Kidney (tissue), 14 donors: ENCODE measurements around the gene OR10H1. TPM values are rescaled to one million over a fixed set of nuclear protein-coding genes. Genes with fewer than 3 reads are reported as not detected.
"Not testable (repeated sequence)": the region's sequence is repeated elsewhere in the genome, so short reads cannot be mapped to it uniquely, and the experiment has no call there.

Experiments used
- DNase-seq, 5 donors: peaks; one replicate each; pipeline ENCODE4 v3.0.0-alpha.2; 2013 to 2020
- FAIRE-seq: peaks from 2 replicates; lab custom pipeline; 2012; peaks lifted over from hg19 to GRCh38; lab: Jason Lieb, UNC
- H3K27ac ChIP-seq, 2 donors: one replicate each; pipeline ENCODE4 v1.7.0; 2013; ENCODE audit warnings: low read depth in 2 of 2, low read length in 2 of 2, inconsistent platforms in 1 of 2
- H3K27me3 ChIP-seq: one replicate; pipeline ENCODE4 v1.7.1; 2013; ENCODE audit warnings: low read length, inconsistent platforms; ENCODE audit not compliant: control insufficient read depth, insufficient read depth
- H3K36me3 ChIP-seq, 3 donors: one replicate each; pipeline versions ENCODE4 v1.7.0 to v1.7.1; 2013; ENCODE audit warnings: low read length in 3 of 3, control low read depth in 1 of 3, inconsistent platforms in 1 of 3; ENCODE audit not compliant: insufficient read depth in 3 of 3, control insufficient read depth in 2 of 3
- H3K4me1 ChIP-seq, 3 donors: one replicate each; pipeline versions ENCODE4 v1.7.0 to v1.7.1; 2013; ENCODE audit warnings: low read length in 3 of 3, inconsistent platforms in 1 of 3, low read depth in 1 of 3; ENCODE audit not compliant: control insufficient read depth in 2 of 3, insufficient read depth in 2 of 3
- H3K4me3 ChIP-seq, 3 donors: one replicate each; pipeline versions ENCODE4 v1.7.0 to v1.8.1; 2013; ENCODE audit warnings: low read length in 3 of 3, control low read depth in 1 of 3, inconsistent platforms in 1 of 3
- H3K9ac ChIP-seq, 3 donors: one replicate each; pipeline versions ENCODE4 v1.7.0 to v1.7.1; 2013; ENCODE audit warnings: low read length in 3 of 3, control low read depth in 1 of 3, inconsistent platforms in 1 of 3
- H3K9me3 ChIP-seq, 3 donors: one replicate each; pipeline versions ENCODE4 v1.7.0 to v1.7.1; 2013; ENCODE audit warnings: low read length in 3 of 3, control low read depth in 1 of 3, inconsistent platforms in 1 of 3; ENCODE audit not compliant: control insufficient read depth in 2 of 3, insufficient read depth in 1 of 3
- intact Hi-C: fragments of 100-400 bp; cut with DNase I; formaldehyde crosslinking; loops from one replicate; pipeline ENCODE4 v1.11.1; 2022
- polyA plus RNA-seq: library from polyadenylated mRNA; stranded (reverse); fragments of 350-450 nt; fragmentation: Illumina TruSeq; extraction: RNeasy Lipid Tissue Mini Kit (QIAGEN cat#74804); gene quantifications from one replicate; pipeline ENCODE4 v1.2.3, GENCODE V29; 2014; ENCODE audit warnings: low read depth, low replicate concordance; ENCODE audit not compliant: insufficient read depth
- total RNA-seq: library from RNA; stranded (reverse); fragmentation: NEBNext Ultra II Directional; extraction: Animal tissue kit (Norgen Biotek cat#: 25700); gene quantifications from one replicate; pipeline ENCODE4 v1.2.1, GENCODE V29; 2021
- TF ChIP-seq, protein P1 (sequence below): IDR thresholded peaks from 3 replicates; pipeline ENCODE4 v1.5.1; 2012; ENCODE audit warnings: mild to moderate bottlenecking, moderate library complexity, borderline replicate concordance; ENCODE audit not compliant: insufficient read depth; ENCODE audit errors: extremely low read depth
- donor health status: control.
- donor health status: control.
- donor health status: control.
- donor health status: control.
- donor health status: control.
- donor health status: DM: yes; HTN: yes; CAD: no.
- donor health status: Normal renal cell carcinoma (clear cell type).

The OR10H1 gene
- total and polyA plus RNA-seq, 2 donors from 2014 or later, result 0.09 TPM; not detected in 1

DNA sequence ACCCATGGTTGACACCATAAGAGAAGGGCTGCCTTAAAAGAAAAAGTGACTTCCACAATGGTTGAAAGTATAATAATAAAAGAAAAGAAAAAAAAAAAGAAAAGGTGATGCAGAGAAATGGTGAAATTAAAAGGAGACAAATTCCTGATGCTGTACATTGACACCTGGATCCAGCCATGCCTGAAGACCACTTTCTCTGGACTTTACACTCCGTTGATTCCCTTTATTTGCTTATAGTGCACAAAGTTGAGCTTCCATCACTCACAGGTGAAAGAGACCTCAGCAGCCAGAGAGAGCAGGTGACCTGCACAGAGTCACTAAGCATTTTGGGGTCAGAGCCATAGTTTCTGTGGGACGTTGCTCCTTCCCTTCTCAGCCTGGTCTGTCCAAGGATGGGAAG lies 40.2 kb downstream of the OR10H1 start:
- no peaks in the 10 kb centered on the region for H3K27me3 ChIP-seq
- H3K36me3 ChIP-seq, result no peaks in the 10 kb centered on the region
- no peak overlapping the region for H3K27ac ChIP-seq
- TF ChIP-seq, protein P1, sequence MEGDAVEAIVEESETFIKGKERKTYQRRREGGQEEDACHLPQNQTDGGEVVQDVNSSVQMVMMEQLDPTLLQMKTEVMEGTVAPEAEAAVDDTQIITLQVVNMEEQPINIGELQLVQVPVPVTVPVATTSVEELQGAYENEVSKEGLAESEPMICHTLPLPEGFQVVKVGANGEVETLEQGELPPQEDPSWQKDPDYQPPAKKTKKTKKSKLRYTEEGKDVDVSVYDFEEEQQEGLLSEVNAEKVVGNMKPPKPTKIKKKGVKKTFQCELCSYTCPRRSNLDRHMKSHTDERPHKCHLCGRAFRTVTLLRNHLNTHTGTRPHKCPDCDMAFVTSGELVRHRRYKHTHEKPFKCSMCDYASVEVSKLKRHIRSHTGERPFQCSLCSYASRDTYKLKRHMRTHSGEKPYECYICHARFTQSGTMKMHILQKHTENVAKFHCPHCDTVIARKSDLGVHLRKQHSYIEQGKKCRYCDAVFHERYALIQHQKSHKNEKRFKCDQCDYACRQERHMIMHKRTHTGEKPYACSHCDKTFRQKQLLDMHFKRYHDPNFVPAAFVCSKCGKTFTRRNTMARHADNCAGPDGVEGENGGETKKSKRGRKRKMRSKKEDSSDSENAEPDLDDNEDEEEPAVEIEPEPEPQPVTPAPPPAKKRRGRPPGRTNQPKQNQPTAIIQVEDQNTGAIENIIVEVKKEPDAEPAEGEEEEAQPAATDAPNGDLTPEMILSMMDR, result no peak
- no peak overlapping the region for H3K4me3 ChIP-seq
- H3K9me3 ChIP-seq, result no peaks in the 10 kb centered on the region
- intact Hi-C loops, result no loop called here
- DNase-seq (no peak), FAIRE-seq (no peak)
- no peak overlapping the region for H3K9ac ChIP-seq
- no peaks in the 10 kb centered on the region for H3K4me1 ChIP-seq

DNA sequence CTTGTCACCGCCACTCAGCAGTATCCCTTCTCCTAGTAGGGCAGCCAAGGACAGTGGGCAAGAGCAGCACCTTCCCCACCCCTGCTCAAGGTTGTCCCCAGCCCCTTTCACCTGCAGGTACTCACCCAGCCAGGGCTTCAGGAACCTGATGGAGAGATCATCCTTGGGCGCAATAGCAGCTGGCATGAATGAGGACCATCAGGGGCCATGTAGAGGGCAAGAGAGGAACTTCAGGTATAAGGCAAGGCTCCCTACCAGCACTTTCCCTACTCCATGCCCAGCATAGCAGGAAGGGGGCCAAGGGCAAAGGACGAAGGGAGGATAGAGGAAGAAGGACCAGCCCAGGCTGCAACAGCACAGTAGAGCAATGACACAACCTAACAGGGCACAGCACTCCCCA lies 41.3 kb downstream of the OR10H1 start:
- FAIRE-seq, H3K27ac ChIP-seq, H3K4me1 ChIP-seq, intact Hi-C loops, H3K4me3 ChIP-seq, H3K9me3 ChIP-seq, DNase-seq, H3K36me3 ChIP-seq, H3K9ac ChIP-seq, H3K27me3 ChIP-seq: not testable (repeated sequence)

DNA sequence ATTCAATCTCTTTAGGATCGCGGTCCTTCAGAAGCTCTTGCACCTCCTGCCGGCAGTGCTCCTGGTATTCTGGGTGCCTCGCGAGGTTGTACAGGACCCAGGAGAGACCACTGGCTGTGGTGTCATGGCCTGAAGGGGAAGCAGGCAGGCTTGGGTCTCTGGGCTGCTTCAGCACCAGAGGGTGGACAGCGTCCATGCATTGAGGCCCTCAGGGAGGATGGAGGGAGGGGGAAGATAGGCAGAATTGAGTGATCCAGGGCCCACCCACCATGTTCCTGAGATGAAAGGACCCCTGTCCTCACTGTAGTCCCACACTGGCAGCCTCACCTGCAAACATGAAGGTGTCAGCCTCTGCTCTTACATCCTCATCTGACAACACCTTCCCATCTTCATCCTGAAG lies 45.9 kb downstream of the OR10H1 start:
- FAIRE-seq (no peak), DNase-seq (peak in 2 of 5 donors; percentile 25 to 41)
- Histone ChIP-seq H3K36me3 (no peaks in the 10 kb centered on the region), H3K27ac (no peak overlapping the region), H3K27me3 (no peaks in the 10 kb centered on the region), H3K4me3 (no peak overlapping the region), H3K4me1 (no peaks in the 10 kb centered on the region), H3K9ac (no peak overlapping the region), H3K9me3 (peaks cover 0 to 4% (median 0%) of the 10 kb centered on the region in 3 donors)
- intact Hi-C loops, result no loop called here
- TF ChIP-seq, protein P1, result no peak

DNA sequence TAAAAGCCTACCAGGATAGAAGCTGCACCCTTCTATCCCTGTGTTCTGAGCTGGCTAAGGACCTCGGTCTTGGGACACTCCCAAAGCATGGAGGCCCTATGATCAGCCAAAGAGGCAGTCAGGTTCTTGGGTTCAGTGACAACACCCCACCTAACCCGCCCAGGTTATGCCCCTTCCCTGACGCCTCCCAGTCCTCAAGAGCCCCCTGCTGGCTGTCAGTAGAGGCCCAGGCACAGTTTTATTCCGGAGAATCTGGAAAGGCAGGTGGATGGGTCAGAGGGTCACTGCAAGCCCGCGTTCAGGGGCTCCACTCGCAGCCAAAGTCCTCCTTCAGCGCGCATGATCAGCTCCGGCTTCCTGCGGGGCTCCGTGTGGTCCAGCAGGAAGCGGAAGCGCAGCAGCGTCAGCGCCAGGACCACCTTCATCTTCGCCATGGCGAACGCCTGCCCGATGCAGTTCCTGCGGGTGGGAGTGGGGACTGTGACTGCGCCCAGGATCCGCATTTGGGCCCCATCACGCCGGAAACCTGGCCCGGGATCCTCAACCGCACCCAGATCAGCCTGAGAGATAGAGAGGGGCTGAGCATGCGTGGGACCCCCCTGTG lies 55.4 kb downstream of the OR10H1 start:
- Histone ChIP-seq H3K9me3 (peaks cover 0 to 5% (median 0%) of the 10 kb centered on the region in 3 donors), H3K4me3 (no peak overlapping the region), H3K36me3 (no peaks in the 10 kb centered on the region), H3K27ac (no peak overlapping the region), H3K9ac (no peak overlapping the region), H3K27me3 (no peaks in the 10 kb centered on the region), H3K4me1 (no peaks in the 10 kb centered on the region)
- intact Hi-C loops, result no loop called here
- DNase-seq, result no peak
- FAIRE-seq, result no peak
- TF ChIP-seq, protein P1, result peak; percentile 39
